Activated CD8-positive, alpha-beta T cell treated with anti-CD3 and anti-CD28 coated beads for 36 hours (primary cell): Measurements from ENCODE around the gene URM1. TPM values are rescaled to one million over a fixed set of nuclear protein-coding genes. Genes with fewer than 3 reads are reported as not detected.

ENCODE experiments used
- ATAC-seq: fragments of 200-7000 bp; cut with Tn5 transposase; one replicate; pipeline ENCODE4 v1.10.0; 2021; ENCODE audit warnings: mild to moderate bottlenecking, moderate library complexity
- CTCF ChIA-PET: fragments of 350-600 bp; sonication (Branson Sonifier 250); formaldehyde crosslinking; loops from one replicate; lab custom pipeline; 2021; ENCODE audit warnings: antibody characterized with exemption; lab: Charles Lee
- POLR2A ChIA-PET: fragments of 350-600 bp; sonication (Branson Sonifier 250); formaldehyde crosslinking; loops from one replicate; lab custom pipeline; 2021; ENCODE audit warnings: antibody characterized with exemption; lab: Charles Lee
- DNase-seq: peaks from one replicate; pipeline ENCODE4 v3.0.0-alpha.2; 2020
- H3K27ac Mint-ChIP-seq: one replicate; pipeline ENCODE4 v1.8.0; 2021; ENCODE audit warnings: mild to moderate bottlenecking, mixed read lengths
- H3K27me3 Mint-ChIP-seq: one replicate; pipeline ENCODE4 v1.8.0; 2021; ENCODE audit warnings: mixed read lengths
- H3K36me3 Mint-ChIP-seq: one replicate; pipeline ENCODE4 v1.8.0; 2021; ENCODE audit warnings: low read depth, mixed read lengths
- H3K4me1 Mint-ChIP-seq: one replicate; pipeline ENCODE4 v1.8.0; 2021; ENCODE audit warnings: low read depth, mixed read lengths
- H3K4me3 Mint-ChIP-seq: one replicate; pipeline ENCODE4 v1.8.0; 2021; ENCODE audit warnings: mild to moderate bottlenecking, moderate library complexity, mixed read lengths
- H3K9me3 Mint-ChIP-seq: one replicate; pipeline ENCODE4 v1.8.0; 2021; ENCODE audit warnings: mixed read lengths
- intact Hi-C: fragments of 100-400 bp; cut with micrococcal nuclease; formaldehyde crosslinking; loops from one replicate; pipeline ENCODE4 v1.10.0; 2022
- total RNA-seq, 2 experiments: library from RNA; stranded (reverse); gene quantifications; one replicate each; pipeline ENCODE4 v1.2.3, GENCODE V29; 2021
- TF ChIP-seq, protein P1 (sequence below): fragments of 200-600 bp; IDR thresholded peaks from one replicate; pipeline ENCODE4 v1.8.0; 2022; ENCODE audit warnings: antibody characterized with exemption, mild to moderate bottlenecking

The URM1 gene
- total RNA-seq, 2 experiments from 2014 or later: 56.3 to 60.2 TPM

DNA sequence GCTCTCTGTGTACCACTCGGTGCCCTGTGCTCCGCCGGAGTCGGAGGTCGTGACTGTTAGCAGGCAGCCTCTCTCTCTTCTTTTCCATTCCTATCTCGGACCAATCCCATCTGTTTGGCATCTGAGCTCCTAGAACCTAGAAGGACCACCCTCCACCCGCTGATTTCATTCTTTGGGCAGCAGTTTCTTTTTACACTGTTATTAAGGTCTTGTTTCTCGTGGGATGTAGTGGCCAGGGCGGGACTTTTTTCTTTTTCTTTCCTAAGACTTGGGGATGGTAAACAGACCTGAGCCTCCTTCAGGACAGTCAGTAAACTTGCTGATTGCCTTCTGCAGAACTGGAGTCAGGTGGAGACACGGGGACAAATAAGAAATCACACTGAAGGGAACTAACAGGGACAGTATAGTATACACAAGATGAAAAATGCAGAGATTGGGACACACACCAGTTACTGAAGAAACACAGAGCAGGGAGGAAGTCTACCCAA, 500 bp downstream of the URM1 start:
- H3K27ac Mint-ChIP-seq: peak overlapping the region; percentile 96
- peaks cover 11% of the 10 kb centered on the region for H3K36me3 Mint-ChIP-seq
- ChIA-PET POLR2A (interaction anchor here (0.6 to 2.4 kb wide), 7 partner anchors 10 to 330 kb away, joined by 3 to 12 read pairs (median 3); partner anchors contain the start of genes CERCAM, COQ4 and TRUB2), CTCF (interaction anchor here (0.7 to 4.3 kb wide), 5 partner anchors 10 to 181 kb away, joined by 3 to 38 read pairs (median 5); partner anchors contain the start of gene CIZ1)
- H3K4me1 Mint-ChIP-seq: peaks cover 29% of the 10 kb centered on the region
- intact Hi-C loops: no loop called here
- DNase-seq (no peak), ATAC-seq (peak; percentile 49)
- H3K27me3 Mint-ChIP-seq: no peaks in the 10 kb centered on the region
- peak overlapping the region; percentile 85 for H3K4me3 Mint-ChIP-seq
- no peaks in the 10 kb centered on the region for H3K9me3 Mint-ChIP-seq
- TF ChIP-seq, protein P1, sequence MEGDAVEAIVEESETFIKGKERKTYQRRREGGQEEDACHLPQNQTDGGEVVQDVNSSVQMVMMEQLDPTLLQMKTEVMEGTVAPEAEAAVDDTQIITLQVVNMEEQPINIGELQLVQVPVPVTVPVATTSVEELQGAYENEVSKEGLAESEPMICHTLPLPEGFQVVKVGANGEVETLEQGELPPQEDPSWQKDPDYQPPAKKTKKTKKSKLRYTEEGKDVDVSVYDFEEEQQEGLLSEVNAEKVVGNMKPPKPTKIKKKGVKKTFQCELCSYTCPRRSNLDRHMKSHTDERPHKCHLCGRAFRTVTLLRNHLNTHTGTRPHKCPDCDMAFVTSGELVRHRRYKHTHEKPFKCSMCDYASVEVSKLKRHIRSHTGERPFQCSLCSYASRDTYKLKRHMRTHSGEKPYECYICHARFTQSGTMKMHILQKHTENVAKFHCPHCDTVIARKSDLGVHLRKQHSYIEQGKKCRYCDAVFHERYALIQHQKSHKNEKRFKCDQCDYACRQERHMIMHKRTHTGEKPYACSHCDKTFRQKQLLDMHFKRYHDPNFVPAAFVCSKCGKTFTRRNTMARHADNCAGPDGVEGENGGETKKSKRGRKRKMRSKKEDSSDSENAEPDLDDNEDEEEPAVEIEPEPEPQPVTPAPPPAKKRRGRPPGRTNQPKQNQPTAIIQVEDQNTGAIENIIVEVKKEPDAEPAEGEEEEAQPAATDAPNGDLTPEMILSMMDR: no peak

DNA sequence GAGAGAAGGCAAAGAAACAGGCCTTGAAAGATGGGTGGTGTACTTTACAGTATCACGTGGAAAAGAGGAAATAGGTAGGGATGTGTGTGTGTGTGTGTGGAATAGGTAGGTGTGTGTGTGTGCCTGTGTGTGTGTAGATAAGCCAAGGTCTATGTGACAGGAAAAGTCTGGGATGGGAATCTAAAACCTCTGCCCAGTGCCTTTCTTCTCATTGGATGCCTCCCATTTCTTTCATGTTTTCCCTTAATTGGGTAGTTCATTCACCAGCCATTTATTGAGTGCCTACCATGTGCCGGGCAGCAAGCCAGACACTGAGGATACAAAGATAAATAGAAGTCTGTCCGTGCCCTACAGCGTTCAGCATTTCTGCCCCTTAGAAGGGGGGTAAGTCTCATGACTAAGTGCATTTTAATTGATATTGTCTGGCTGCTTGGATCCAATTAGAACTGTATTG, 1.0 kb downstream of the URM1 start:
- Mint-ChIP-seq H3K27me3 (no peaks in the 10 kb centered on the region), H3K4me3 (peak overlapping the region; percentile 85), H3K36me3 (peaks cover 11% of the 10 kb centered on the region), H3K9me3 (no peaks in the 10 kb centered on the region), H3K27ac (peak overlapping the region; percentile 96), H3K4me1 (peaks cover 29% of the 10 kb centered on the region)
- intact Hi-C loops: no loop called here
- ChIA-PET POLR2A (interaction anchor here (0.7 to 2.4 kb wide), 4 partner anchors 10 to 329 kb away, joined by 3 to 12 read pairs (median 4); no protein-coding TSS in a partner anchor), CTCF (interaction anchor here (1.9 to 4.3 kb wide), 2 partner anchors 11 to 31 kb away, joined by 9 to 38 read pairs; no protein-coding TSS in a partner anchor)
- ATAC-seq (no peak), DNase-seq (no peak)
- TF ChIP-seq, protein P1: no peak

GRCh38 chr9:128372784-128373183, 1.6 kb downstream of the URM1 start:
- intact Hi-C loops: no loop called here
- H3K4me1 Mint-ChIP-seq: peaks cover 29% of the 10 kb centered on the region
- TF ChIP-seq, protein P1: no peak
- no peak overlapping the region for H3K27ac Mint-ChIP-seq
- peak overlapping the region; percentile 85 for H3K4me3 Mint-ChIP-seq
- H3K27me3 Mint-ChIP-seq: no peaks in the 10 kb centered on the region
- H3K9me3 Mint-ChIP-seq: no peaks in the 10 kb centered on the region
- ATAC-seq (no peak), DNase-seq (no peak)
- H3K36me3 Mint-ChIP-seq: peaks cover 11% of the 10 kb centered on the region
- ChIA-PET CTCF (interaction anchor here (4.3 kb wide), 1 partner anchor 11 kb away, joined by 38 read pairs; no protein-coding TSS in a partner anchor), POLR2A (interaction anchor here (1.0 to 1.8 kb wide), 2 partner anchors 11 to 136 kb away, joined by 4 read pairs; no protein-coding TSS in a partner anchor)

DNA sequence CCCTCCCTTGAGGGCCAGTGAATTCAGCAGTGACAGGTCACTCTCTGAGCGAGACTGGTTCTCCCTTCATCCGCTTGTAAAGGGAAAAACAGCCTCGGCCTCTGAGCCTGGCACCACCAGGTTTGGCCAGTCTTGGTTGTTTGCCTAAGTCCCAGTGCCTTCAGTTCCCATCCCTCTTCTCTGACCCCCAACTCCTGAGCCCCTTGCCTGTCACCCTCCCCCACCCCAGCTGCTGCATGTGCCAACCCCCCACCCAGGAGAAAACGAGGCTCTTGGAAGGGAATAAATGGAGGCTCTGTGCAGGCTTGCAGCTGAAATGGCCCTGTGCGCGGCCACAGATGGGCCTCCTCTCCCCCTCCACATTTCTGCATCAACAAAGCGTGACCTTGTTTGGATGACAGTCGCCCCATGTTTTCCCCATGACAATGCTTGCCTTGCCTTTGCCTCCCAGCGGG, 3.1 kb downstream of the URM1 start:
- no peak overlapping the region for H3K4me3 Mint-ChIP-seq
- intact Hi-C loops: no loop called here
- no peaks in the 10 kb centered on the region for H3K27me3 Mint-ChIP-seq
- TF ChIP-seq, protein P1: no peak
- ATAC-seq (no peak), DNase-seq (no peak)
- peaks cover 16% of the 10 kb centered on the region for H3K36me3 Mint-ChIP-seq
- H3K27ac Mint-ChIP-seq: no peak overlapping the region
- H3K4me1 Mint-ChIP-seq: peaks cover 29% of the 10 kb centered on the region
- H3K9me3 Mint-ChIP-seq: no peaks in the 10 kb centered on the region
- ChIA-PET POLR2A (no interaction called here), CTCF (no interaction called here)

DNA sequence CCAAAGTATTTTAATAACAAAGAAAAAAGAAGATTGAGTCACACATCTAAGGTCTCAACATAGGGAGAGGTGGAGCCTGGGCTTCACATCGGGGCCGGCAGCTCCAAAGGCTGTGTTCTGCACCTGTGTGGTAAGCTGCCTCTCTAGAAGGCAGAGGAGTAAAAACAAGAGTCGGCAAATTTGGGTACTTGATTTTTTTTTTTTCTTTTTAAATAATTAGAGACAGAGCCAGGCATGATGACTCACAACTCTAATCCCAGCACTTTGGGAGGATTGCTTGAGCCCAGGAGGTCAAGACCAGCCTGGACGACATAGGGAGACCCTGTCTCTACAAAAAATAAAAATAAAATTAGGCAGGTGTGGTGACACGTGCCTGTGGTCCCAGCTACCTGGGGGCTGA, 4.7 kb downstream of the URM1 start:
- no peak for ATAC-seq
- no peak overlapping the region for H3K4me3 Mint-ChIP-seq
- no peak for DNase-seq
- no peaks in the 10 kb centered on the region for H3K27me3 Mint-ChIP-seq
- ChIA-PET CTCF (interaction anchor here (1.2 kb wide), 1 partner anchor 14 kb away, joined by 4 read pairs; no protein-coding TSS in a partner anchor), POLR2A (interaction anchor here (0.8 to 1.2 kb wide), 2 partner anchors 9 to 26 kb away, joined by 3 read pairs; no protein-coding TSS in a partner anchor)
- H3K4me1 Mint-ChIP-seq: peaks cover 22% of the 10 kb centered on the region
- H3K36me3 Mint-ChIP-seq: peaks cover 20% of the 10 kb centered on the region
- intact Hi-C loops: no loop called here
- TF ChIP-seq, protein P1: no peak
- no peaks in the 10 kb centered on the region for H3K9me3 Mint-ChIP-seq
- no peak overlapping the region for H3K27ac Mint-ChIP-seq
